Stimulated activated CD4-positive, alpha-beta T cell treated with anti-CD3 and anti-CD28 coated beads, Interleukin-1b, Interleukin-23, amount 100 ng/mL, for 4 hours (primary cell): Measurements from ENCODE around the gene AUTS2.

Source experiments
- DNase-seq, 2 donors: peaks; one replicate each; pipeline ENCODE4 v3.0.0-alpha.2; 2020; ENCODE audit warnings: low read depth in 2 of 2

The AUTS2 gene

DNA sequence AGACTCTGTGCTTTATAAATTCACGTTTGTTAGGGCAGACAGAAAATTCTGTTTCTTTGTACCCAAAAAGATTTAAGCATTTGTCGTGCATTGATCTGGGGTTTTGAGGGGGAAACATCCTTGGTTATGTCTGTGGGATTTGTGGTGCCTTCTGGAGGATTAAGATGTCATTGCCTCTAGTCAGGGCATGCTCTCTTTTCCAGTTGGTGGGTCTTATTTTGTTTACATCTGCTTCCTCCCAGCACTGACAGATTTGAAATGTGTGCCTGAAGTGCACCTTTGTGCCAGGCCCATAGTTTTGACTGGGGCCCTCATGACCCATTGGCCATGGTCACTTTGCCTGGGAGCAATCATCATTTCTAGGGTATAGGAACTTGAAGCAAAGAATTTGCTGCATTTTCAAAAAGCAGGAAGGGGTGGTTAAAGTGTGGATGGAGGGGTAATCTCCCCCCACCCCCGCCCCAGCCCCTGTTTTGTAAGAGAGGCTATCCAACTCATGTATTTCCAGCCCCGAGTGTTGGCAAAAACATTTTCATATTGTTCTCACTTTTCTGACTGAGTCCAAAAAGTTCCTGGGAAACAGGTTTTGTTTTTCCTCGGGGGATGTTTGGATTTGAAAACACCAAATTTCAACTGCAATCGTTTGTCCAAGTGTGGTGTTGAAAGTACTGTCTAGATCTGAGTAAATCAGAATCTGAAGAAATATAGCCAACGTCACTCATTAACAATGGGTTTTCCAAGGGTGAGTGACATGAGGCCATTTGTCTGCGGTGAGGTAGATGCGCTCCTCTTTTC, 1145.5 kb downstream of the AUTS2 start:
- no peak for DNase-seq

DNA sequence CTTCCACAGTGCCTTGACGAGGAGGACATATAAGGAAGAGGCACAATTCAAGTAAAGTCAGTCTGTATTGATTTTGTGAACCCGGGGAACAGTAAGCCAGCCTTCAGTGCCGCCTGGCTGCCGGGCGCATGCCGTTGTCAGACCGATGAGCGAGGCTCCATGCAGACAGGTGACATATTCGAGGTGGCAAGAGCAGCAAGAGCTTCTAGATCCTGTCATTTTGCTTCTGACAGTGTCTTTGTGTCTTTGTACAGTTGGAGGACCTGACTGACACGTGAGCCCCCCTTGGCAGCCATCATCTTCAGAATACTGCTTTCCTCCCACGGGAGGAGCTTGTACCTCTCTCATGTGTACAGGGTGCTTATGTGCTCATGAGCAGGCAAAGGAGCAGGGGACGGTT, 1146.2 kb downstream of the AUTS2 start:
- DNase-seq = no peak

DNA sequence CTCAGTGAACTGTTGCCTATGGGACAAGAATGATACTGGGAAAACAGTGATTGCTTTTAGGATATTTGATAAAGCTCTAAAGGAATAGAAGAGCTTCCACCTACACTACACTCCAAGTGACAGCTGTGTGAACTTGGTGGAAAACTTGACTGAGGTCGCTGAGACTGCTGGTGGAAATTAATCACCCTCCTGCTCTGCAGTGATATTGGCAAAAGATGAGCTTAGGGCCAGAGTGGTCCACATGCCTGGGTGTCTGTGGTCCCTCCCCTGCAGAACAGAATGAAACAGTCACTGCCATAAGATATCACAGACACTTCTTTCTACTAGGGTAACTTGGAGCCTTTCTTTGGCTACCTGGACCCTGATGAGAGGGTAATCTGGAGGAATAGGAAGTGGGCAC, 1151.6 kb downstream of the AUTS2 start:
- no peak for DNase-seq

DNA sequence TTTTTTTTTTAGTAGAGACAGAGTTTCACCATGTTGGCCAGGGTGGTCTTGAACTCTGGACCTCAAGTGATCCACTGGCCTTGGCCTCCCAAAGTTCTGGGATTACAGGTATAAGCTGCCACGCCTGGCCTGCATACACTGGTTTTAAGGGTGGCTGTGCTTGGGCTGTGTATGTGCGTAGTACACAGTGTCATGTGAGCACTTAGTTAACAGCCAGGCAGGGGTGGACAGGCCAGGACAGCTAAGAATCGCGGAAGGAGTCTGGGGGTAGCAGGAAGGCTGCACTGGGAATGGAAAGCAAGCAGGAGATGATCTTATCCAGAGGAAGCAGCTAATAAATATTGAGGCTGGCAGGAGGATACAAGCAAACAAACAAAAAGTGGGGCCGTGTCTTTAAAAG, 1153.6 kb downstream of the AUTS2 start:
- DNase-seq = no peak

DNA sequence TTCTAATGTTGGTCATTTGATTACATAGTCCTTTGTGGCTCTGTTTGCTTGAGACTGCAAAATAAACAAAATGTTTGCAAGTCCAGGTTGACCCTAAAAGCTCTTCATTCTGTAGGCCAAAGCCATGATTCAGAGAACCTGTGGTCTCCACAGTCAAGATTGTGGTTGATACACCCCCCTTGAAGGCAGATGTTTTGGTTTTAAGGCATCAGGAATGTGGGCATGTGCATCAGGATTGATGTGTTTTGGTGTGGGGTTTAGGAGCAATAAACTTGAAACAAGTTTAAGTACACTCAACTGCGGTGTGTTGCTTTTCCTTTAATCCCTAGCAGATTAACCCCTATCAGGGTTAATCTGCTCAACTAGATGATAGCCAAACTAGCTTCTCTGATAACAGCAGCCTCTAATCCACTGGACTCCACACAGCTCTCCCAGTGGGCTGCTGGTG, 1154.5 kb downstream of the AUTS2 start:
- DNase-seq = no peak

DNA sequence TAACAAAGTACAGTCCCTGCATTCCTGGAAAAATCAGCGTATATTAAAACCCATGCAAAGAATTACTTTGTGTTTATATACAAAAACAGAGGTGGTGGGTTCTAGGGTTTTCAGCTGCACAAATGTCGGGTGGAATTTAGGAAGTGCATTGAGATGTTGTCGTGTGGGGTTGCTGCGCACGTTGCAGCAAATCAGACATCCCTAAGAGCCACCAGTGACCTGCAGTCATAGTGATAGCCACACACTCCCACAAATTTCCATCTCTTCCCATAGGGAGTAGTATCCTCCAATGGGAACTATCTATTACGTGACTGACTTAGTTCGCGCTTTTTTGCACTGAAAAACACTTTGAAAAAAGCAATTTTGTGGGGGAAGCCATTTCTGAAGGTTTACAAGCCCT, 1158.5 kb downstream of the AUTS2 start:
- DNase-seq = no peak

DNA sequence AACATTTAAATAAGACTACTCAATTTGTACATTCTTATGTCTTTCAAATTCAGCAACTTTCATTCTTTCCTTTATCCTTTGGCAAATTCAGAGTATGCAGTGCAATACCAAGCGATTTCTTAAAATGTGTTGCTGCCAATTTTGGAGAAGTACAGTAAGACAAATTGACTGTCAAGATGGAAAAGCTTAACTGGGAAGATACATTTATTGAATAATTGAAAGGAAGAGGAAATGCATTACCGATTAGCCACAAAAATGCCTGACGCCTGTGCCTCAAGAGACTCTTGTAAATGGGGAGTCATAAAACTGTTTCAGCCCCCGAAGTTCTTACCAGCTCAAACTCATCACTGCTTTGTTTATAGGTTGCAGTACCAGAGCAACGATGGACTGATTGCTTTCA, 1160.4 kb downstream of the AUTS2 start:
- DNase-seq = no peak

DNA sequence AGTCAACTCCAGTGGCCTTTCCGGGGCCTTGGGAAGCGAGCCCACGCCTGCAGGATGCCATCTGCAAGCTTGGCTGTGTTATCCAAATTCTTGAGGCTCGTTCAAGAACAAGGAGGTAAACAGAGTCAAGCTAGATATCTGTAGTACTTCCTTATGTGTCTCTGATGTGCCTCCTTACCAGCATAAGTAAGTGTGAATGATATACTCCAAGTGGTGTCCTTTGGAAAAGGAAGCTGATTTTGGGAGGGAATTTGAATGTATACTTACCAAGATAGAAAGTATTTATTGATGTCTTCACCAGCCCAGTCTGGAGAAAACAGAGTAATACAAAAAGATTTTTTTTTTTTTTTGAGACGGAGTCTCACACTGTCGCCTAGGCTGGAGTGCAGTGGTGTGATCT, 1161.4 kb downstream of the AUTS2 start:
- no peak for DNase-seq

DNA sequence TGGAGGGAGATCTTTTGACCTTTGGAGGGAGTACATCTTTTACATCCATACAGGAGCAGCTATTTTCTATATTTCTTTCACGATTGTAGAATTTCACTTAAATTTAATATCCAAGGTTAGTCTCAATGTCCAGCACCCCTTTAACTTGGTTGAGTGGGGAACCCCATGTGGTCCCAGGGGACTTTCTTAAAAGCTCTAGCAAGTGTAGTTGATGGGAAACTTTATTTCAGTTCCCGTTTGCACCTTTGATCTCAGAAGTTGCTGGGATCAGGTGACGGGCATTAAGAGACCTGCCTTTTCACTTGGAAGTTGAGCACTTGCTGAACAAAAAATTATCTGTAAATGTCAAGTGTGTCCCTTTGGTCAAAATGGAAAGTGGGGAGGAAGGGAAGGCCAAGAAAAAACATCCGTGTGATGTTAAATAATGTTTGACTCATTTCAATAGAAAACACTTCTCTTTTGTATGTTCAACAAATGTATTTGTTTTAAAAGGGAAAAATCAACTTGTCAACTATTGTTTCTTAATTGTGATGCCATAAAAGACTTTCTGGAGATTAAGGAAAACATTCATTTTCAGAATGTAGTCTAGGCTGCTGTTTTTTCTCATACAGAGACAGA, 1163.5 kb downstream of the AUTS2 start:
- DNase-seq = no peak

DNA sequence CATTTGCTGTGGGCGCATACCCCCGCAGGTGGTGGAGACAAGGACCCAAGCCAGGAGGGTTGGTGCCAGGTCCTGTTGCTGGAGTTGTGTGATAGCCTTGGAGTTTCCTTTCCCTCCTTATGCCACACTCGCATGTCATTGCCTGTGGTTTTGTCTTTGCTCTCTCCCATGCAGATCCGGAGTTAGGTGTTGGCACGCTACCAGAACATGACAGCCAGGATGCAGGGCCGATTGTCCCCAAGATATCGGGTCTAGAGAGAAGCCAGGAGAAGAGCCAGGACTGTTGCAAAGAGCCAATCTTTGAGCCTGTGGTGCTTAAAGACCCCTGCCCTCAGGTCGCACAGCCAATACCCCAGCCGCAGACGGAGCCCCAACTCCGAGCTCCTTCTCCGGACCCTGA, 1164.4 kb downstream of the AUTS2 start:
- no peak for DNase-seq

DNA sequence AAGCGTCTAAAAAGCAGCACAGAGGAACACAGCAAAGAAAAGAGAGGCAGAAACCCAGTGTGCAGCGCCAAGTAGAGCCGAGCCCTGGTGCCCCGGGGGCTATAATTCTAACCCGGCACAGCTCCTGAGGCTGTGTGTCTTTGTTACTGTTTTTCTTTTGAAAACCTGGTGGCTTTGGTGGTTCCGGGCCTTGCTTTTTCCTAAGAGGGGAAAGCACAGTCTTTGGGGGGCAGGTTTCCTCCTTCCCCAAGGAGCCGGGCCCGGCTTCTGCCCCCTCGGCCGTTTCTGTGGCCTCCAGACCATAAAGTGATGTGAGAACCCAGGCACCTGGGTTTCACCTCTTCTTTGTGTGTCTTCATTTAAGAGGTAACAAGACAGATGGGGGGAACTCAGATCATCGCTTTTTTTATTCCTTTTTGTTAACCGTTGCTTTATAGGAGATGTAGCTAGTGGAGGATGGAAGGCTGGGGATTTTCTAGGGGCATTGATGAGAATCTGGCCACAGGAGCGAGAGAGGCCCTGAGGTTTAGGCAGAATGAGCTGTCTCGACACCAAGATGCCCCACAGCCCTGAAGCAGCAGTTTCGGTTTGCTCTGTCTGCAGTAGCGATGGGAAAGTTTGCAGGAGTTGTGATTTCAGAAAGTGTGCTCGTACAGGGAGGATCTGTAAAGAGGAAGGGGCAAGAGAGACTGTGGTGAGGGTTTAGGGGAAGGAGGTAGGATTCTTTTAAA, 1165.9 kb downstream of the AUTS2 start:
- no peak for DNase-seq

DNA sequence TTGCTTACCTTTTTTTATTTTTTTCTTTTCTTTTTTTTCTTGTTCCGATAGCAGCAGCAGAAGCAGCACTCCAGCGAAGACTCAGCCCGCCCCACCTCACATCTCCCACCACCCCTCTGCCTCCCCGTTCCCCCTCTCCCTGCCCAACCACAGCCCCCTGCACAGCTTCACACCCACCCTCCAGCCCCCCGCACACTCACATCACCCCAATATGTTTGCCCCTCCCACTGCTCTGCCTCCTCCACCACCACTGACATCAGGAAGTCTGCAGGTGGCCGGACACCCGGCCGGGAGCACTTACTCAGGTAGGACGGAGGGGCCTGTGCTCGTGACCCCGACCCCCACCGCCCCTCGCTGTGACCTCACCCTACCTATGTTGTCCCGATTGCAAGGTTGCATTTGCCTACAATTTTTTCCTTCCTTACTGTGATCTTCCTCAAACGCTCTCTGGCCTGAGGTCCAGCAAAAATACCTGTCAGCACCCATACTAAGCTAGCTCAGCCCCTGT, 1166.5 kb downstream of the AUTS2 start:
- DNase-seq = no peak

DNA sequence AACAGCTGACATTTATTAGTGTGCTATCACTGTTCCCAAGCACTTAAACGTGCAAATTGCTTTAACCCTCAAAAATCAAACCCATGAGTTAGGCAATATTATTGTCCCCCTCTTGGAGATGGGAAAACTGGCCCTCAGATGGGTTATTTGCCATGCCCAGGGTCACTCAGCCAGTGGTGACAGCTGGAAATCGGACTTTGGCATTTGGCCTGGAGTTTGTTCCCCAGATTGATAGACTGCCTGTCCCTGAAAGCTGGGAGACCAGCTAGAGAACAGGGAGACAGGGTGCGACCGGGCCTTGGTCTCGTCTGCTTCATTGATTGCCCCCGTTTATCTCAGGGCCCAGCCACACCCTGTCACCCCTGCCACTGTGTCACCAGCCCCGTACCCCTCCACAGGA, 1167.4 kb downstream of the AUTS2 start:
- DNase-seq = no peak

DNA sequence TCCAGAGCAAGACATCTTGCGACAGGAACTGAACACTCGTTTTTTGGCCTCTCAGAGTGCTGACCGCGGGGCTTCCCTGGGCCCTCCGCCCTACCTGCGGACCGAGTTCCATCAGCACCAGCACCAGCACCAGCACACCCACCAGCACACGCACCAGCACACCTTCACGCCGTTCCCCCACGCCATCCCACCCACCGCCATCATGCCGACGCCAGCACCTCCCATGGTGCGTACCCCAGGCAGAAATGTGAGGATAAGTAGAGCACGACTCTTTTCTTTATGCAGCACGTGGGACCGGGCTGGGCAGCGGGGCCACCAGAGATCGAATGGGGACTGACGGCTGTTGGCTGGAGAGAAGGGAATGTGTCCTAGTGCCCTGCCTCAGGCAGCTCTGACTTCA, 1167.8 kb downstream of the AUTS2 start:
- DNase-seq = no peak

DNA sequence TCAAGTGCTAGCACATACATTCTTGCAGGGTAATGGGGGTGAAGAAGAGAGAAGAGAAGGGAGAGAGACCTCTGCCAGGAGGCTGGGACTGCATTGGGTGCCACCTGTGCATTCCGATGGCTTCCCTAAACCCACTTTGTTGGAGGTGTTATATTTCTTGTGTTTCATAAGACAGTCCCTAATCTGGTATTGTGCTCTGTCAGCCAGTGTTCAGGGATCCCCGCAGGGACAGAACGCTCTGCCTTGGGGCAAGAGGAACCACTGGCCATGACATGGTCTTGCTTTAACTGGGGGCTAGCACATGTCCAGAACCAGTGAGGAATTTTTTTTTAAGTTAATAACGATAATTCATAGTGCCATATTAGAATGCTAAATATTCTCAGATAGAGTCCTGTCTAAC, 1168.4 kb downstream of the AUTS2 start:
- DNase-seq = no peak

DNA sequence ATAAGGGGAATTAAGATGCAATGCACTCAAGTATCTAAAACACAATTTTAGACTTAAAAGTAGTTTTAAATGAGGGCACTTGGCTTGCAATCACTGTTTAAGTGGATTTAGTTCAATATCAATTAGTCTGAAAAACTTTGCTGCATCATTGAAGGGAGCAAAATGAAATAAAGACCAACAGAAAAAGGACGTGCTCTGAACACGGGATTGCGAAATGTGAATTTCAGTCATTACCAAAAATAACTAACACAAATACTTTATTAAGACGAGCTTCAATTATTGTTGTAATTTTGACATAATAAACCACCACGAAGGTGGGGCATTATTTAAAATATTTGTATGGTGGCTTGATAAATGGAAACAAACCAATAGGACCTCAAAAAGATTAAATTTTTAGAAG, 1171.9 kb downstream of the AUTS2 start:
- DNase-seq = no peak

DNA sequence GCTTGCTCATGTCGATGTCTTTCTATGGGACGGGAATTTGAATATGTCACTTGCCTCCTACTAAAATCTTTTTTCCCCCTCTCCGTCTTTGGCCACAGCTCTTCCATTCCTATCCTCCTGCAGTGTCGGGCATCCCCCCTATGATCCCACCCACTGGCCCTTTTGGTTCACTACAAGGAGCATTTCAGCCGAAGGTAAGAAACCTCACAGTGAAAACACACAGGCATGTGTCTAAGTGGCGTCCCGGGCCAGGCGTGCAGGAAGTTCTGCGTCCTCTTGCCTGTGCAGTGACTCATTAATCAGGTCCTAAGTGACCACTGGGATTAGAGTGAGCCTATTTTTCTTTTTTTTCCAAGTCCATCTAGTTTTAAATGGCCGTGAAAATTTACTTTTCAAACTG, 1173.2 kb downstream of the AUTS2 start:
- no peak for DNase-seq

DNA sequence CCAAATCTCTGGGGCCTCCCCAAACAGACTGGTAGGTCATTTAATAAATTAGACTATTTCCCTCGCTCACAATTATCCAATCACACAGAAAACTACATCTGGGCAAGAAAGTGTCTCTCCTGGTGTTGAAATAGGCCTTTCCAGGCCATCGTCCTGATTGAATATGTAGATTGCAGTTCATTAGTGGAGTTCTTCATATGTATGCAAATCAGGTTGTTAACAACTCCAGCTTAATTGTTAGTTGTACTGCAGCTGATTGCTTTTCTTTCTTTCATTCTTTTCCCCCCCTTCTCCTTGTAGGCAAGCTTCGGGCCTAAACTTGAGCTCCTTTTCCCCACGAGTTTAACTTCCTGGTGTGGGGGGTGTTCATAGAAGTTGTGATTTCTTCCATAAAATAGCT, 1174.6 kb downstream of the AUTS2 start:
- DNase-seq = no peak

DNA sequence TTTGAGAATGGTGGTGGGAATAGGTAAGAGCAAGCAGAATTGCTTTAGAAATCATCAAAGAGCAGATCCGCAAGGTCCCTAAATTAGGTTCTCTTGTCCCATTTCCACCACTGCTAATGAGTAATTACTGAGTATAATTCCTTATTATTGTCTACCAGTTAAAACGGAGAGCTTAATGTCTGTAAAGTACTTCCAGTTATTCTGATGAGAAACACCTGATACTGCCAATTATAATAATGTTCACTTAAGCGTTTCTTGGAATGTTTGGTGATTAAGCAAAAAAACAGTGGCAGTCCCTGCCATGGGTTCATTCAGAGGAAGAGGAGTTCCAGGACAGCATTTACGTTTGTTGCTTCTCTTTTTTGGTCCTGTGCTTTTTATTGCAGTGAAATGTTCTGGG, 1175.1 kb downstream of the AUTS2 start:
- no peak for DNase-seq

DNA sequence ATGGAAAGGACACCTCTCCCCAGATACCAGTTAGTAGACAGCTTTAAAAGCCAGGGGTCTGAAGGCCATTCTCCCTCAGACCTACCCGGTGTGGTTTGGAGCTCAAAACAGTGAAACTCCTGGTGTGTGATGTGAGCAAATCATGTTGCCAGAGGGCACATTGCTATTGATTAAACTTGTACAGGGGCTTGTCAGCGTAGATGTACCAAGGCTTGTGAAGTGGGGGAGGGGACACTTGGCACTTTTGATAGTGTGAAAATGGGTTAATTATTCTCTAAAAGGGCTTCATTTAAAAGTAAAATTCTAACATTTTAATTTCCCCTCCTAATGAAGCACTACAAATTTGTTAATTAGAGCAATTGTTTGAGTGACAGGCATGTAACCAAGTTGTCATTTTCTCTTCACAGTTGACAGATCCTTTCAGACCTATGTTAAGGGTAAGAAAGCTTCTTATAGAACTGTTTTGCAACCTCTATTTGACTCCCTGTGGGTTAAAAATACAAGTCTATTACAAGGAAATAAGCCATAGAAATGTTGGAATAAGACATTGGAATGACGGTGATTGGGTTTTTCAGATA, 1176.8 kb downstream of the AUTS2 start:
- DNase-seq = no peak

DNA sequence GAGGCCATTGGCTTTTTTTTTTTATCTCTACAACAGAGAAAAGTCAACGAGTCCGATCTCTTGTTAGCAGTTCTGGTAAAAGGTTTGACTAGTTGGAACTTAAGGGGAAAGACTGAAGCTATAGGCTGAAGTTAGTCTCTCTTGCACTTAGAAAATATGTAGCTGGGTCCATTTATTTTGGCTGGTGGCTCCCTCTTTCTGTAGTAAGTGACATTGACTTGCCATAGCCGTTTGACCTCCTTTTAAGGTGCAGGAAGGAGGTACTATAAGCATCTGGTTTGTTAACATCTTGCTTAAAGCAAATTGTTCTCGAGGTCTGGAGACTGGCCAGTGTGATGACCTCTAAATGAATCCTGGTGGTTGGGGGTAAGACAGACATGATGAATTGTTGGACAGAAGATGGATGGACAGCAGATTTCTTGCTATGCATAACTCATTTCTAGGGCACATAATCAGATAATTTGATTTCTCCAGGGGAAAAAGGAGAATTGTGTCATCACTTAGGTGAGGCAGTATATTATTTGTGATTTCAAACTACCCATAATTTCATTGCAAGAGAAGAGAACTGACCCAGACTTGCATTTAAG, 1177.4 kb downstream of the AUTS2 start:
- DNase-seq = no peak

DNA sequence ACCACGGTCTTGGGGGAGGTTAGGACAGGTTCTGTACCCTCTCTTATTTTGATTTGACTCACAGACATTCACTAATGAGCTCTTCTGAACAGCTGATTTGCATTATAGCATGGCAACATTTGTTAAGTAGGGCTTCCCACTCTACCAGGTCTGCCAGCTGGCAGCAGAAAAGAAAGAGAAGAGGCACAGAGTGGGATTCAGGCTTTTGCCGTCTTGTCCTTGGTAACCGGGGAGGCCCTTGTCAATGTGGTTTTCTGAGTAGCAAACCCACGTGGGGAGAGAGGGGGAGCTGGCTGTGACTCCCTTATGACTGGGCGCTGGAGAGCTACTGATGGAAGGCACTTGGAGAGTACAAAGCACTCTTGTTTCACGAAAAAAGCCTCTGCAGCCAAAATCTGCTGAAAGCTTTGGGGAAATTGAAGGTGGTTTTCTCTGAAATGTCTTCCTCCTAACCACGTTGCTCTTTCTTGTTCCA, 1178.4 kb downstream of the AUTS2 start:
- no peak for DNase-seq
